ENCODE results near the gene TMIGD2.

GRCh38 chr19:4305257-4305612 lies 3.0 kb upstream of the TMIGD2 start:
- TF ChIP-seq CTCF (IDR thresholded peaks at IDR 0.05) (no peak), POLR2A (IDR thresholded peaks at IDR 0.05) (no peak)
